SK-N-SH treated with all-trans-retinoic acid at 6 μM for 48 hours (cell line): ENCODE results near the gene CIITA.

Experiments
- BACH2 ChIP-seq: fragments of 250-450 bp; sonication (Bioruptor Pico); IDR thresholded peaks from 2 replicates; pipeline ENCODE4 v1.9.0; 2021; ENCODE audit warnings: mild to moderate bottlenecking, borderline replicate concordance
- CSDC2 ChIP-seq: fragments of 250-450 bp; sonication (Bioruptor Pico); IDR thresholded peaks from 2 replicates; pipeline ENCODE4 v1.5.0; 2020; ENCODE audit warnings: mild to moderate bottlenecking, moderate library complexity
- ESRRG ChIP-seq: fragments of 250-450 bp; sonication (Bioruptor Pico); IDR thresholded peaks from 2 replicates; pipeline ENCODE4 v1.6.1; 2021; ENCODE audit warnings: mild to moderate bottlenecking
- PPARA ChIP-seq: fragments of 250-450 bp; sonication (Bioruptor Pico); IDR thresholded peaks from 2 replicates; pipeline ENCODE4 v1.5.0; 2020; ENCODE audit warnings: mild to moderate bottlenecking, borderline replicate concordance
- RARB ChIP-seq: fragments of 250-450 bp; sonication (Bioruptor Pico); IDR thresholded peaks from 2 replicates; pipeline ENCODE4 v1.8.0; 2021; ENCODE audit warnings: mild to moderate bottlenecking, moderate library complexity
- ZFP30 ChIP-seq: fragments of 450-650 bp; formaldehyde crosslinking; IDR thresholded peaks from 2 replicates; pipeline ENCODE4 v1.5.0; 2022; ENCODE audit warnings: mild to moderate bottlenecking, moderate library complexity

DNA sequence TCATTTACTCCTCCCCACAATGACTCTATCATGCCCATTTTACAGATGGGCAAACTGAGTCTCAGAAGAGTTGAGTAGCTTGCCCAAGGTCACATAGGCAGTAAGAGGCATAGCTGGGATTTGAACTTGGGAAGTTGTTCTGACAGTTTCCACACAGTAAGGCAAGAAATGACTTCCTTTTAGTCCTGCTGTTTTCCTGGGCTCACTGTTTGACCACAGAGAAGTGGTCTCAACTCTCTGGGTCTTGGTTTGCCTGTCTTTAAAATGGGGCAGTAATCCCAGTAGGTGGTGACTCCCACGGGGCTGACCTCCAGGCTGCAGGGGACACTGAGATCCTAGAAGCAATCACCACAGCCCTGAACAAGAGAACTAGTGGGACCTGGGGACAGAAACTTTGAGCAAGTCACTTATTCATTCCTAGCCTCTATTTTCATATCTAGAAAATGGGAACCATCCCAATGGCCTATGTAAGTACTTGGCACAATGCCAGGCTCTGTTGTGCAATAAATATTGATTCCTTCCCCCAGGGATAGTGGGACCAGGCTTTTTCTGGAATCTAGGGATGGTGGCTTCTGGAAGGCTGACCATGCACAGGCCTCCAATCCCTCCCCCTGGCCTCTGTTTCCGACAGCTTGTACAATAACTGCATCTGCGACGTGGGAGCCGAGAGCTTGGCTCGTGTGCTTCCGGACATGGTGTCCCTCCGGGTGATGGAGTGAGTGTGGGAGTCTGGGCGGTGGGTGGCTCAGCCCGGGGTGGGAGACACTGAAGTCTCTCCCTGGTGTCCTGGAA is 44.7 kb downstream of the CIITA start:
- TF ChIP-seq RARB (CRISPR knock-in tag) (no peak), ZFP30 (no peak), BACH2 (CRISPR knock-in tag) (no peak), ESRRG (CRISPR knock-in tag) (no peak), CSDC2 (no peak), PPARA (CRISPR knock-in tag) (no peak)
